CD4-positive, alpha-beta T cell (primary cell): ENCODE measurements around the gene ST6GALNAC2. TPM values are rescaled to one million over a fixed set of nuclear protein-coding genes. Genes with fewer than 3 reads are reported as not detected.

Experiments
- ATAC-seq: fragments of 200-7000 bp; cut with Tn5 transposase; one replicate; pipeline ENCODE4 v1.10.0; 2022; ENCODE audit warnings: mild to moderate bottlenecking; ENCODE audit not compliant: poor library complexity
- CTCF ChIA-PET: fragments of 350-600 bp; sonication (Branson Sonifier 250); formaldehyde crosslinking; loops from one replicate; lab custom pipeline; 2021; ENCODE audit warnings: antibody characterized with exemption, inconsistent platforms; lab: Charles Lee
- POLR2A ChIA-PET: fragments of 350-600 bp; sonication (Branson Sonifier 250); formaldehyde crosslinking; loops from one replicate; lab custom pipeline; 2021; ENCODE audit warnings: antibody characterized with exemption, inconsistent platforms; lab: Charles Lee
- DNase-seq, 14 experiments: peaks; one replicate each; pipeline ENCODE4 v3.0.0-alpha.2; 2013 to 2020; ENCODE audit warnings: mixed read lengths in 2 of 14
- H3K27ac ChIP-seq, 2 donors: one replicate each; pipeline versions ENCODE4 v1.5.1 to v1.7.0; 2013; ENCODE audit warnings: low read length in 2 of 2, low read depth in 1 of 2, mild to moderate bottlenecking in 1 of 2
- H3K27me3 ChIP-seq, 2 experiments: 1 replicate in 1 of 2; 2 replicates in 1 of 2; pipeline versions ENCODE4 v1.6.1 to v1.7.0; 2013; ENCODE audit warnings: low read length in 2 of 2, control low read depth in 1 of 2, mild to moderate bottlenecking in 1 of 2, moderate library complexity in 1 of 2; ENCODE audit not compliant: insufficient read depth in 2 of 2, control insufficient read depth in 1 of 2
- H3K36me3 ChIP-seq: one replicate; pipeline ENCODE4 v1.6.1; 2013; ENCODE audit warnings: low read length, control low read depth; ENCODE audit not compliant: insufficient read depth
- H3K4me1 ChIP-seq: one replicate; pipeline ENCODE4 v1.6.1; 2013; ENCODE audit warnings: low read length, control low read depth; ENCODE audit not compliant: insufficient read depth
- H3K4me3 ChIP-seq: one replicate; pipeline ENCODE4 v1.5.1; 2013; ENCODE audit warnings: mild to moderate bottlenecking, low read length, moderate library complexity
- H3K9me3 ChIP-seq, 2 experiments: 1 replicate in 1 of 2; 2 replicates in 1 of 2; pipeline versions ENCODE4 v1.6.1 to v1.7.0; 2013; ENCODE audit warnings: low read length in 2 of 2, mild to moderate bottlenecking in 2 of 2, control low read depth in 1 of 2, moderate library complexity in 1 of 2; ENCODE audit not compliant: control insufficient read depth in 1 of 2, insufficient read depth in 1 of 2
- H3K27ac Mint-ChIP-seq: one replicate; pipeline ENCODE4 v1.8.0; 2020; ENCODE audit warnings: mixed read lengths
- H3K27me3 Mint-ChIP-seq: one replicate; pipeline ENCODE4 v1.8.0; 2021; ENCODE audit warnings: mixed read lengths
- H3K36me3 Mint-ChIP-seq: one replicate; pipeline ENCODE4 v1.8.0; 2021; ENCODE audit warnings: low read depth, mixed read lengths
- H3K4me1 Mint-ChIP-seq: one replicate; pipeline ENCODE4 v1.8.0; 2021; ENCODE audit warnings: low read depth, mixed read lengths
- H3K4me3 Mint-ChIP-seq: one replicate; pipeline ENCODE4 v1.8.0; 2020; ENCODE audit warnings: mild to moderate bottlenecking, mixed read lengths
- H3K9me3 Mint-ChIP-seq: one replicate; pipeline ENCODE4 v1.8.0; 2020; ENCODE audit warnings: mixed read lengths
- intact Hi-C, 2 experiments: fragments of 100-400 bp; cut with DNase I in 1 of 2; cut with micrococcal nuclease in 1 of 2; formaldehyde crosslinking; loops; one replicate each; pipeline versions ENCODE4 v1.15.1 to v1.9.0; 2023 to 2025; cut with DNase I, micrococcal nuclease
- total RNA-seq, 174 experiments: library from RNA in 2 of 174; stranded (reverse) in 2 of 174; gene quantifications; one replicate each; pipeline ENCODE4 v1.2.3 and lab custom pipeline; 2021 to 2026
- TF ChIP-seq, protein P1 (sequence below): fragments of 200-600 bp; IDR thresholded peaks from one replicate; pipeline ENCODE4 v1.8.0; 2022; ENCODE audit warnings: antibody characterized with exemption, mild to moderate bottlenecking

Gene ST6GALNAC2
- total RNA-seq, 2 experiments from 2014 or later, result 0.49 to 1.2 TPM

DNA sequence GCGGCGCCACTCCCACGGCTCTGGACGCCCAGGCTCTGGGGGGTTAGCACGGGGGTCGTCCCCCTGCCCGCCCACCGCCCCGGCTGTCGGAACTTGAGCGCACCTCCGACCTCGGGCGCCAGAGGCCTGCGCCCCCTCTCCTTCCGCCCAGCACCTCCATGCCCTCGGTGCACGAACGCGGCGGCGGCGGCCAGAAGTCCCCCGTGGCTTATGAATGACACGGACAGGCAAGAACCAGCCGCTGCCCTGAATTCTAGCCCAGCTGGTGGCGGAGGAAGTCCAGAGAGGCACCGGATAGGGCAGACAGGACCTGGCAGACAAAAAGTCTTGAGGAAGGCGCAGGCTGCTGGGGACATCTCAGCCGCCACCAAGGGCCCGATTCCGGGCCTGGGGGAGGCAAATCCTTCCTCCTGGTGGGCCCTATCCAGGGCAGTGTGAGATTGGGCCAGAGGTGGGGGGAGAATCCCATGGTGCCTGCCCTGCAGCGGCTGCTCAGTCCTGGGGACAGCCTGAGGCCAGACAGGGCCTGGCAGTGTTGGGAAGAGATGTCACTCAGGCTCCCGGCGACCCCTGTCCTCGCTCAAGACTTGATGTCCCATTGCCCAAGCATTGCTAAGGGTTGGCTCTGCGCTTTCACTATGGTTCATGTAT lies 47.3 kb downstream of the ST6GALNAC2 start:
- ATAC-seq (no peak), DNase-seq (no peak)
- no peak overlapping the region for H3K27ac ChIP-seq
- peaks cover 0 to 13% of the 10 kb centered on the region in 2 experiments for H3K9me3 ChIP-seq
- Mint-ChIP-seq H3K4me3 (peak overlapping the region; percentile 46), H3K36me3 (no peaks in the 10 kb centered on the region), H3K27me3 (peaks cover 59% of the 10 kb centered on the region), H3K4me1 (peaks cover 6% of the 10 kb centered on the region), H3K9me3 (no peaks in the 10 kb centered on the region), H3K27ac (no peak overlapping the region)
- peaks cover 25 to 49% of the 10 kb centered on the region in 2 experiments for H3K27me3 ChIP-seq
- TF ChIP-seq, protein P1, sequence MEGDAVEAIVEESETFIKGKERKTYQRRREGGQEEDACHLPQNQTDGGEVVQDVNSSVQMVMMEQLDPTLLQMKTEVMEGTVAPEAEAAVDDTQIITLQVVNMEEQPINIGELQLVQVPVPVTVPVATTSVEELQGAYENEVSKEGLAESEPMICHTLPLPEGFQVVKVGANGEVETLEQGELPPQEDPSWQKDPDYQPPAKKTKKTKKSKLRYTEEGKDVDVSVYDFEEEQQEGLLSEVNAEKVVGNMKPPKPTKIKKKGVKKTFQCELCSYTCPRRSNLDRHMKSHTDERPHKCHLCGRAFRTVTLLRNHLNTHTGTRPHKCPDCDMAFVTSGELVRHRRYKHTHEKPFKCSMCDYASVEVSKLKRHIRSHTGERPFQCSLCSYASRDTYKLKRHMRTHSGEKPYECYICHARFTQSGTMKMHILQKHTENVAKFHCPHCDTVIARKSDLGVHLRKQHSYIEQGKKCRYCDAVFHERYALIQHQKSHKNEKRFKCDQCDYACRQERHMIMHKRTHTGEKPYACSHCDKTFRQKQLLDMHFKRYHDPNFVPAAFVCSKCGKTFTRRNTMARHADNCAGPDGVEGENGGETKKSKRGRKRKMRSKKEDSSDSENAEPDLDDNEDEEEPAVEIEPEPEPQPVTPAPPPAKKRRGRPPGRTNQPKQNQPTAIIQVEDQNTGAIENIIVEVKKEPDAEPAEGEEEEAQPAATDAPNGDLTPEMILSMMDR, result no peak
- intact Hi-C loops, result no loop called here
- H3K36me3 ChIP-seq, result no peaks in the 10 kb centered on the region
- peaks cover 14% of the 10 kb centered on the region for H3K4me1 ChIP-seq
- ChIA-PET CTCF (interaction anchor here (0.9 kb wide), 1 partner anchor 22 kb away, joined by 3 read pairs; no protein-coding TSS in a partner anchor), POLR2A (no interaction called here)
- H3K4me3 ChIP-seq, result no peak overlapping the region

DNA sequence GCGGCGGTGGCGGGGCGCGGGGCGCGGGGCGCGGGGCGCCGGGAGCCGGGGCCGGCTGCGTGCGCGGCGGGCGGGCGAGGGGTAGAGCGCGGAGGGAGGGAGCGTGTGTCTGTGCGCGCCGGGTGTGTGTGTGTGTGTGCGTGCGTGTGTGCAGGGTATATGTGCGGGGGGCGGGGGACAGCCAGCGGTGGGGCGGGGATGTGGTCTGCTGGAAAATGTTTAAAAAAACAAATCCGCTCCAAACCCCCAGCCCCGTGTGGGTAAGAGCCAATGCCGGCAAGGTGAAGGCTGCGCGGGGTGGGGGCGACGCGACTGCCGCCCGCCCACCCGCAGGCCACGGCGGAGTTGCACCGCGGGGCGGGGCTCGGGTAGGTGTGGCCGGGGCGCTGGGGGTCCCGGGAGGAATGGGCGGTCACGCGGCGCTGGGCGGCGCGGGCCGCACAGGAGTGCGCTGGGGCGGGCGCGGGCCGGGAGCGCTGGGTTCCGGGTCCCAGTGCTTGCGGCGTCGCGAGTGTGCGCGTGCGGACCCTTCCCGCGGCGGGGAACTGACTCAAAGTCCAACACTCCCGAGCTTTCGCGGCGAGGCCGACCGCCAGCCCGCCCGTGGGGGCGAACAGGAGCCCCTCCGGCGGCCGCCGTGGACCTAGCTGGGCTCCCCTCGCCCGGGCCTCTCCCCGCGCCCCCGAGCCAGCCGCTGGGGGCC lies 47.9 kb downstream of the ST6GALNAC2 start, which contains the start of gene CYGB:
Gene CYGB, minus strand, starts transcription at position 132 of the 703 bp plus-strand sequence. CDS start 167 bp downstream, outside the sequence.
- Histone ChIP-seq H3K9me3 (peaks cover 0 to 13% of the 10 kb centered on the region in 2 experiments), H3K27ac (no peak within 1 kb of the TSS), H3K27me3 (peaks cover 25 to 43% of the 10 kb centered on the region in 2 experiments), H3K4me1 (peaks cover 14% of the 10 kb centered on the region), H3K4me3 (no peak within 1 kb of the TSS), H3K36me3 (no peaks in the 10 kb centered on the region)
- H3K4me3 Mint-ChIP-seq, result no peak within 1 kb of the TSS
- H3K4me1 Mint-ChIP-seq, result peaks cover 6% of the 10 kb centered on the region
- H3K36me3 Mint-ChIP-seq, result no peaks in the 10 kb centered on the region
- intact Hi-C loops, result no loop called here
- POLR2A ChIA-PET, result no interaction called here
- ATAC-seq, result peak; percentile 60
- no peaks in the 10 kb centered on the region for H3K9me3 Mint-ChIP-seq
- peak in 1 of 14 experiments; percentile 44 for DNase-seq
- H3K27ac Mint-ChIP-seq, result no peak within 1 kb of the TSS
- peaks cover 57% of the 10 kb centered on the region for H3K27me3 Mint-ChIP-seq
- TF ChIP-seq, protein P1, result no peak
- CTCF ChIA-PET, result interaction anchor here (1.2 kb wide), 1 partner anchor 15 kb away, joined by 3 read pairs; no protein-coding TSS in a partner anchor

DNA sequence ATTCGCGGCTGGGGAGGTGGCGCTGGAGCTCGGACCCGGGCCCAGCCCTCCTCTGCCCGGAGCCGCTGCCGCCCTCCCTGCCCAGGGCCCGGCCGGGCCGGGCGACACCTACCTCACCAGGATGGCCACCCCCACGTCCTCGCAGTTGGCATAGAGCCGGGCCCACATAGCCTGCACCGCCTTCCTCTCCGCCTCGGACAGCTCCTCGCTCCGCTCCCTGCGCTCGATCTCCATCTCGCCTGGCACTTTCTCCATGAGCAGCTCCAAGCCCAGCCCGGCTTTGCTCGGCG lies 48.4 kb downstream of the ST6GALNAC2 start:
- Histone ChIP-seq H3K27ac (no peak overlapping the region), H3K27me3 (peaks cover 25 to 43% of the 10 kb centered on the region in 2 experiments), H3K9me3 (peaks cover 0 to 13% of the 10 kb centered on the region in 2 experiments), H3K36me3 (no peaks in the 10 kb centered on the region), H3K4me3 (no peak overlapping the region), H3K4me1 (peaks cover 14% of the 10 kb centered on the region)
- ChIA-PET CTCF (interaction anchor here (1.2 kb wide), 1 partner anchor 14 kb away, joined by 3 read pairs; no protein-coding TSS in a partner anchor), POLR2A (no interaction called here)
- DNase-seq (no peak), ATAC-seq (no peak)
- intact Hi-C loops, result no loop called here
- Mint-ChIP-seq H3K27me3 (peaks cover 53% of the 10 kb centered on the region), H3K9me3 (no peaks in the 10 kb centered on the region), H3K4me1 (peaks cover 6% of the 10 kb centered on the region), H3K27ac (no peak overlapping the region), H3K36me3 (no peaks in the 10 kb centered on the region), H3K4me3 (no peak overlapping the region)
- TF ChIP-seq, protein P1, result no peak
